Duodenal mucosa (tissue), 2 donors: Measurements from ENCODE around the gene LEMD1.

Experiments
- H3K27ac ChIP-seq: one replicate; pipeline ENCODE4 v1.7.0; 2013; ENCODE audit warnings: low read depth, low read length
- H3K27me3 ChIP-seq, 2 donors: one replicate each; pipeline ENCODE4 v1.7.0; 2013; ENCODE audit warnings: low read length in 2 of 2, control low read depth in 1 of 2; ENCODE audit not compliant: insufficient read depth in 2 of 2, control insufficient read depth in 1 of 2
- H3K36me3 ChIP-seq, 2 donors: one replicate each; pipeline ENCODE4 v1.7.0; 2013; ENCODE audit warnings: low read length in 2 of 2, control low read depth in 1 of 2; ENCODE audit not compliant: insufficient read depth in 2 of 2, control insufficient read depth in 1 of 2
- H3K4me1 ChIP-seq, 2 donors: one replicate each; pipeline ENCODE4 v1.7.0; 2013; ENCODE audit warnings: low read length in 2 of 2, control low read depth in 1 of 2; ENCODE audit not compliant: insufficient read depth in 2 of 2, control insufficient read depth in 1 of 2
- H3K4me3 ChIP-seq, 2 donors: one replicate each; pipeline ENCODE4 v1.7.0; 2013; ENCODE audit warnings: low read length in 2 of 2, low read depth in 1 of 2
- H3K9ac ChIP-seq, 2 donors: one replicate each; pipeline ENCODE4 v1.7.0; 2013; ENCODE audit warnings: low read length in 2 of 2, low read depth in 1 of 2
- H3K9me3 ChIP-seq, 2 donors: one replicate each; pipeline ENCODE4 v1.7.0; 2013; ENCODE audit warnings: low read length in 2 of 2, control low read depth in 1 of 2; ENCODE audit not compliant: control insufficient read depth in 1 of 2

Gene LEMD1

GRCh38 chr1:205421798-205422197, at the start of gene LEMD1:
Gene LEMD1, minus strand, starts transcription at chr1:205422056. Its CDS starts 1,520 bp downstream, at chr1:205420536.
- peaks cover 9 to 10% of the 10 kb centered on the region in 2 donors for H3K27me3 ChIP-seq
- no peaks in the 10 kb centered on the region for H3K9me3 ChIP-seq
- H3K4me3 ChIP-seq, result no peak within 1 kb of the TSS
- no peak within 1 kb of the TSS for H3K27ac ChIP-seq
- H3K36me3 ChIP-seq, result no peaks in the 10 kb centered on the region
- no peak within 1 kb of the TSS for H3K9ac ChIP-seq
- H3K4me1 ChIP-seq, result no peaks in the 10 kb centered on the region

- H3K36me3 ChIP-seq, result no peaks in the 10 kb centered on the region
- peaks cover 3 to 5% of the 10 kb centered on the region in 2 donors for H3K9me3 ChIP-seq
- no peak overlapping the region for H3K27ac ChIP-seq
- H3K4me3 ChIP-seq, result no peak overlapping the region
- H3K27me3 ChIP-seq, result peaks cover 0 to 9% of the 10 kb centered on the region in 2 donors
- H3K9ac ChIP-seq, result no peak overlapping the region
- H3K4me1 ChIP-seq, result peaks cover 0 to 9% of the 10 kb centered on the region in 2 donors
These were observed 48.3 kb upstream of the LEMD1 start for GRCh38 chr1:205470131-205470530.

GRCh38 chr1:205466595-205467220, 44.9 kb upstream of the LEMD1 start:
- Histone ChIP-seq H3K9ac (no peak overlapping the region), H3K4me1 (peaks cover 0 to 9% of the 10 kb centered on the region in 2 donors), H3K36me3 (no peaks in the 10 kb centered on the region), H3K9me3 (no peaks in the 10 kb centered on the region), H3K4me3 (no peak overlapping the region), H3K27me3 (peaks cover 0 to 2% of the 10 kb centered on the region in 2 donors), H3K27ac (no peak overlapping the region)

GRCh38 chr1:205465392-205465791, 43.5 kb upstream of the LEMD1 start:
- Histone ChIP-seq H3K9me3 (no peaks in the 10 kb centered on the region), H3K4me3 (no peak overlapping the region), H3K36me3 (no peaks in the 10 kb centered on the region), H3K27me3 (peaks cover 8 to 9% of the 10 kb centered on the region in 2 donors), H3K27ac (no peak overlapping the region), H3K9ac (no peak overlapping the region), H3K4me1 (peaks cover 0 to 9% of the 10 kb centered on the region in 2 donors)

GRCh38 chr1:205458777-205459566, 37.1 kb upstream of the LEMD1 start:
- Histone ChIP-seq H3K9me3 (no peaks in the 10 kb centered on the region), H3K4me3 (no peak overlapping the region), H3K4me1 (peaks cover 9 to 10% of the 10 kb centered on the region in 2 donors), H3K27ac (no peak overlapping the region), H3K9ac (no peak overlapping the region), H3K27me3 (peaks cover 46 to 68% of the 10 kb centered on the region in 2 donors), H3K36me3 (no peaks in the 10 kb centered on the region)

- H3K27me3 ChIP-seq, result peaks cover 63 to 87% of the 10 kb centered on the region in 2 donors
- no peaks in the 10 kb centered on the region for H3K9me3 ChIP-seq
- H3K27ac ChIP-seq, result no peak overlapping the region
- no peaks in the 10 kb centered on the region for H3K36me3 ChIP-seq
- peaks cover 9 to 10% of the 10 kb centered on the region in 2 donors for H3K4me1 ChIP-seq
- H3K9ac ChIP-seq, result no peak overlapping the region
- peak overlapping the region; percentile 39 to 55 for H3K4me3 ChIP-seq
These were observed 35.3 kb upstream of the LEMD1 start for GRCh38 chr1:205456868-205457745.

- no peaks in the 10 kb centered on the region for H3K9me3 ChIP-seq
- peak overlapping the region; percentile 39 to 55 for H3K4me3 ChIP-seq
- peaks cover 67 to 88% of the 10 kb centered on the region in 2 donors for H3K27me3 ChIP-seq
These were observed 34.6 kb upstream of the LEMD1 start for GRCh38 chr1:205456383-205456867.

GRCh38 chr1:205455581-205456382, 33.9 kb upstream of the LEMD1 start, which contains the start of gene BLACAT1:
Gene BLACAT1, minus strand, starts transcription at chr1:205456045.
- Histone ChIP-seq H3K4me1 (peaks cover 10 to 16% of the 10 kb centered on the region in 2 donors), H3K27ac (no peak within 1 kb of the TSS), H3K4me3 (peak within 1 kb of the TSS; percentile 39 to 55), H3K9me3 (no peaks in the 10 kb centered on the region), H3K27me3 (peaks cover 61 to 82% of the 10 kb centered on the region in 2 donors), H3K9ac (no peak within 1 kb of the TSS), H3K36me3 (no peaks in the 10 kb centered on the region)

More at GRCh38 chr1:205456383-205456867, 34.6 kb upstream of the LEMD1 start:
- Histone ChIP-seq H3K4me1 (peaks cover 9 to 10% of the 10 kb centered on the region in 2 donors), H3K27ac (no peak overlapping the region), H3K9ac (no peak overlapping the region), H3K36me3 (no peaks in the 10 kb centered on the region)

- no peaks in the 10 kb centered on the region for H3K36me3 ChIP-seq
- H3K9ac ChIP-seq, result no peak overlapping the region
- peaks cover 15 to 21% of the 10 kb centered on the region in 2 donors for H3K4me1 ChIP-seq
- H3K4me3 ChIP-seq, result no peak overlapping the region
- peaks cover 61 to 77% of the 10 kb centered on the region in 2 donors for H3K27me3 ChIP-seq
- no peak overlapping the region for H3K27ac ChIP-seq
- H3K9me3 ChIP-seq, result no peaks in the 10 kb centered on the region
These were observed 33.1 kb upstream of the LEMD1 start for GRCh38 chr1:205454903-205455335.
